ENCODE measurements around the gene GDF7. TPM values are rescaled to one million over a fixed set of nuclear protein-coding genes. Genes with fewer than 3 reads are reported as not detected.

GDF7 gene
- polyA plus RNA-seq, 1 experiment: 0.32 TPM

DNA sequence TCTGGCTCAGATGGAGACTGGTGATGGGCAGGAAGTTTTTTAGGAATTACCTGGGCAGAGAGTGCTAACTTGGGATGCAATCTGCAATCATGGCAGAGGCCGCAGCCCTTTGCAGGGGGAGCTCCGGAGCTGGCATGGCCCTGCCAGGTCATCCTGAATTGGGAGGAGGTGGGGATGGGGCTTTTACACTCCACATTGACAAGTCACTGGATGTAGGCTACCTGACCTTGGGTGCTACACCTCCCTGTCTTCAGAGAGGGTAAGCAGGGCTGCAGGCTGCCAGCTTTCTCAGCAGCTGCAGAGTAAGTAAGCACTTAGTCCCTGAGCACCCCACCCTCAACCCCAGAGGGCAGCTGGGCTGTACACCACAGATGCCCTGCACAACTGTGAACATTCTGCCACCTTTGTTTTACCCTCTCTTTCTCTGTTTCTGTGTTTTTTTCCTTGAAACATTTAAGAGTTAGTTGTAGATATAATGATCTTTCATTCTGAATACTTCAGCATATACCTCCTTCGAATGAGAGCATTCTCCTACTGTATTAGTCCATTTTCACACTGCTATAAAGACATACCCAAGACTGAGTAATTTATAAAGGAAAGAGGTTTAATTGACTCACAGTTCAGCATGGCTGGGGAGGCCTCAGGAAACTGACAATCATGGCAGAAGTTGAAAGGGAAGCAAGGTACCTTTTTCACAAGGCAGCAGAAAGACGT is 9.3 kb upstream of the GDF7 start:
- no peaks in the 10 kb centered on the region for H3K36me3 ChIP-seq (ENCODE audit: control insufficient read depth, insufficient read depth, low read length)
- H3K4me3 ChIP-seq (ENCODE audit: low read depth, low read length): no peak overlapping the region
- DNase-seq (ENCODE audit: low read depth): no peak
- peaks cover 13% of the 10 kb centered on the region for H3K27me3 ChIP-seq (ENCODE audit: control insufficient read depth, insufficient read depth, low read length)
- TF ChIP-seq, protein P1, sequence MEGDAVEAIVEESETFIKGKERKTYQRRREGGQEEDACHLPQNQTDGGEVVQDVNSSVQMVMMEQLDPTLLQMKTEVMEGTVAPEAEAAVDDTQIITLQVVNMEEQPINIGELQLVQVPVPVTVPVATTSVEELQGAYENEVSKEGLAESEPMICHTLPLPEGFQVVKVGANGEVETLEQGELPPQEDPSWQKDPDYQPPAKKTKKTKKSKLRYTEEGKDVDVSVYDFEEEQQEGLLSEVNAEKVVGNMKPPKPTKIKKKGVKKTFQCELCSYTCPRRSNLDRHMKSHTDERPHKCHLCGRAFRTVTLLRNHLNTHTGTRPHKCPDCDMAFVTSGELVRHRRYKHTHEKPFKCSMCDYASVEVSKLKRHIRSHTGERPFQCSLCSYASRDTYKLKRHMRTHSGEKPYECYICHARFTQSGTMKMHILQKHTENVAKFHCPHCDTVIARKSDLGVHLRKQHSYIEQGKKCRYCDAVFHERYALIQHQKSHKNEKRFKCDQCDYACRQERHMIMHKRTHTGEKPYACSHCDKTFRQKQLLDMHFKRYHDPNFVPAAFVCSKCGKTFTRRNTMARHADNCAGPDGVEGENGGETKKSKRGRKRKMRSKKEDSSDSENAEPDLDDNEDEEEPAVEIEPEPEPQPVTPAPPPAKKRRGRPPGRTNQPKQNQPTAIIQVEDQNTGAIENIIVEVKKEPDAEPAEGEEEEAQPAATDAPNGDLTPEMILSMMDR (IDR thresholded peaks at IDR 0.05; ENCODE audit: insufficient read depth, low read depth, low read length): no peak
- ChIA-PET POLR2A (no interaction called here), CTCF (interaction anchor here (0.6 to 11.0 kb wide), 3 partner anchors 7 to 292 kb away, joined by 3 to 126 read pairs (median 3); partner anchors contain the start of gene GDF7)

- ChIA-PET CTCF (interaction anchor here (0.6 to 11.3 kb wide), 43 partner anchors 9 to 901 kb away, joined by 3 to 221 read pairs (median 6); partner anchors contain the start of genes HS1BP3 and LDAH), POLR2A (no interaction called here)
- Histone ChIP-seq H3K4me3 (ENCODE audit: low read depth, low read length) (no peak overlapping the region), H3K27me3 (ENCODE audit: control insufficient read depth, insufficient read depth, low read length) (peaks cover 32% of the 10 kb centered on the region), H3K36me3 (ENCODE audit: control insufficient read depth, insufficient read depth, low read length) (no peaks in the 10 kb centered on the region)
- no peak for DNase-seq (ENCODE audit: low read depth)
- TF ChIP-seq, protein P1 (IDR thresholded peaks at IDR 0.05; ENCODE audit: insufficient read depth, low read depth, low read length): no peak
These were observed 6.2 kb upstream of the GDF7 start for GRCh38 chr2:20660506-20661420.

DNA sequence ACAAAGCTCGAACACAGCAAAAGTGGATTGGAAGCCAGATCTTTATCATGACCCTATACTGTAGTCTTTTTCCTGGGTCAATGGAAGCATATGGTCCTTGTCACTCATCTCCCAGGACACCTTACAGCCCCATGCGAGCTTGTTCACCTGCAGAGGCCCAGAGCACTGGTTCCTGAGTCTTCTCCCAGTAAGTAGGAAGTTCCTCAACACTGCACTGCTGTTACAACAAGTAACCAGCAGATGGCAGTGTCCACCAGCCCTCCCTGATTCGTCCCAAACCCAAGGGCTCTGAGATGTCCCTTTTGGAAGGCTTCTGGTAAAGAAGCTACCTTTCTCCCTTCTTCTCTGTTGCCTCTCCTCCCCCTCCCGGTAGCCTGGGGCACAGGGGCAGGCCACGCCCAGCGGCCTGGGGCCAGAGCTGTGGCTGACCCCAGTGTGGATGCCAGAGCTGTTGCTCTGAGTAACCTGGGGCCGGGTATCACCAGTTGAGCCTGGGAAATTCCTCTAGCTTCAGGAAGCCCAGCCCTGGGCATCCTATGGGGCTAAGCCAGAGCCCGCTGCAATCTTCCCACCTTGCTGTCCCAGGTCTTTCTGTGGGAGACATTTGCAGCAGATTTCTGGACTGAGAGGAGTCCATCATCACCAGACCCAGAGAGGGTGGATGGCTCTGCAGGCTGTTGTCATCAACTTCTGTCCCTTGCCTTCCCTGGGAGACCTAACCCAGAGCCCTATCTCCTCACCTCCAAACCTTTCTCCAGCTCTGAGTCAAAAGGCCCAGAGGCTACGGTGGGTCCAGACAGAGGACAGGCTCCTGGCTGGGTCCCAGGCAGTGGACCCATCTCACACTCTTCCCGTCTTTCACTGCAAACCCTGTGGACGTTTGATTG is 5.3 kb upstream of the GDF7 start:
- TF ChIP-seq, protein P1 (IDR thresholded peaks at IDR 0.05; ENCODE audit: insufficient read depth, low read depth, low read length): peak; percentile 96
- ChIA-PET CTCF (interaction anchor here (0.6 to 11.3 kb wide), 55 partner anchors 9 to 900 kb away, joined by 3 to 221 read pairs (median 4); partner anchors contain the start of genes HS1BP3 and LDAH), POLR2A (no interaction called here)
- Histone ChIP-seq H3K36me3 (ENCODE audit: control insufficient read depth, insufficient read depth, low read length) (no peaks in the 10 kb centered on the region), H3K27me3 (ENCODE audit: control insufficient read depth, insufficient read depth, low read length) (peaks cover 35% of the 10 kb centered on the region), H3K4me3 (ENCODE audit: low read depth, low read length) (no peak overlapping the region)
- DNase-seq (ENCODE audit: low read depth): no peak

DNA sequence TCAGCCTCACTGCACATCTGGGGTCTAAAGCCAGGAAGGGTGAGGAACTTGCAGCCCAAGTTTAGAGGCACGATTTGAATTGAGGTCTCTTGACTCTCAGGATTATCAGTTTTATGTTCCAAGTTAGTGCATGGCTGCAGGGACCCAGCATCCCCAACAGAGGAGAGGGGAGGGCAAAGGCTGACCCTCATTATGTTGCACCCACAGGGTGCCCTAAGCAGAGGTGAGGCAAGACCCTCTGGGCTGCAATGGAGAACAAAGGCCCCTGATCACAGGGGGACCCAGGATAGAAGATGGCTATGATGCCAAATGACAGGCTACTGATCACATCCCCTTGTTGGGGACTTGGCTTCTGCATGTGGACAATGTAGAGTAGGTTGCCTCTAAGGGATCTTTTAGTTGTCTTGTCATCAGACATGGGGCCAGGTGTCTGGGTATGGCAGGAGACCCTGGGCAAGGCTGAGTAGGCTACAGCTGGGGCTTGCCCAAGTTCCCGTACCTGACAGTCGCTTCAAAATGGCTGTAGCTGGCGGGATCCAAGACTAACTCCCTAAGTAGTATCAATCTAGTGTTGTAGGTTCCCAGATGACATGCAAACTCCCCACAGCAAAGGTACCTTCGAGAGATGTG is 4.5 kb upstream of the GDF7 start:
- POLR2A ChIA-PET: no interaction called here
- H3K4me3 ChIP-seq (ENCODE audit: low read depth, low read length): no peak overlapping the region
- DNase-seq (ENCODE audit: low read depth): no peak
- peaks cover 35% of the 10 kb centered on the region for H3K27me3 ChIP-seq (ENCODE audit: control insufficient read depth, insufficient read depth, low read length)
- CTCF ChIA-PET: interaction anchor here (0.6 to 11.3 kb wide), 29 partner anchors 10 to 456 kb away, joined by 3 to 221 read pairs (median 6); partner anchors contain the start of gene HS1BP3
- H3K36me3 ChIP-seq (ENCODE audit: control insufficient read depth, insufficient read depth, low read length): no peaks in the 10 kb centered on the region
- TF ChIP-seq, protein P1 (IDR thresholded peaks at IDR 0.05; ENCODE audit: insufficient read depth, low read depth, low read length): no peak
